WTC11 (cell line): ENCODE measurements around the gene SUPT3H. TPM values are rescaled to one million over a fixed set of nuclear protein-coding genes. Genes with fewer than 3 reads are reported as not detected.

Experiments used
- ATAC-seq: fragments of 200-7000 bp; cut with Tn5 transposase; 2 replicates; pipeline ENCODE4 v1.10.0; 2021; ENCODE audit warnings: mild to moderate bottlenecking, moderate library complexity
- CTCF ChIA-PET: fragments of 300-600 bp; sonication (Branson Sonifier 250); formaldehyde crosslinking; loops from one replicate; lab custom pipeline; 2021; ENCODE audit warnings: antibody characterized with exemption; lab: Charles Lee
- POLR2A ChIA-PET: fragments of 350-600 bp; sonication (Branson Sonifier 250); formaldehyde crosslinking; loops from one replicate; lab custom pipeline; 2021; ENCODE audit warnings: antibody characterized with exemption; lab: Charles Lee
- DNase-seq: peaks from one replicate; pipeline ENCODE4 v3.0.0; 2021; ENCODE audit warnings: low spot score
- H3K27ac Mint-ChIP-seq: 2 replicates; pipeline ENCODE4 v1.8.0; 2021; ENCODE audit warnings: mixed read lengths
- H3K27me3 Mint-ChIP-seq: 2 replicates; pipeline ENCODE4 v1.8.0; 2021; ENCODE audit warnings: low read depth, mild to moderate bottlenecking, moderate library complexity, mixed read lengths
- H3K36me3 Mint-ChIP-seq: 2 replicates; pipeline ENCODE4 v1.8.0; 2021; ENCODE audit warnings: mixed read lengths
- H3K4me1 Mint-ChIP-seq: 2 replicates; pipeline ENCODE4 v1.8.0; 2022; ENCODE audit warnings: mixed read lengths
- H3K4me3 Mint-ChIP-seq: 2 replicates; pipeline ENCODE4 v1.8.0; 2021; ENCODE audit warnings: mild to moderate bottlenecking, moderate library complexity, mixed read lengths
- H3K9me3 Mint-ChIP-seq: 2 replicates; pipeline ENCODE4 v1.8.0; 2021; ENCODE audit warnings: mixed read lengths
- CREB1 ChIP-seq: sonication (generic); formaldehyde crosslinking; IDR thresholded peaks from 2 replicates; pipeline ENCODE4 v1.8.0; 2023; ENCODE audit warnings: mild to moderate bottlenecking, missing genetic modification reagents
- FOXJ3 ChIP-seq: sonication (generic); formaldehyde crosslinking; IDR thresholded peaks from 2 replicates; pipeline ENCODE4 v1.9.0; 2021; ENCODE audit warnings: missing genetic modification reagents, mild to moderate bottlenecking, borderline replicate concordance
- FOXP1 ChIP-seq: sonication (generic); formaldehyde crosslinking; IDR thresholded peaks from 2 replicates; pipeline ENCODE4 v1.8.0; 2022; ENCODE audit warnings: missing genetic modification reagents, mild to moderate bottlenecking, moderate library complexity, borderline replicate concordance
- GABPB1 ChIP-seq: sonication (generic); formaldehyde crosslinking; IDR thresholded peaks from 2 replicates; pipeline ENCODE4 v1.8.1; 2023; ENCODE audit warnings: mild to moderate bottlenecking, missing genetic modification reagents
- KAT7 ChIP-seq: sonication (generic); formaldehyde crosslinking; IDR thresholded peaks from 2 replicates; pipeline ENCODE4 v1.8.1; 2023; ENCODE audit warnings: missing genetic modification reagents, mild to moderate bottlenecking, borderline replicate concordance
- NFE2L1 ChIP-seq: sonication (generic); formaldehyde crosslinking; IDR thresholded peaks from 2 replicates; pipeline ENCODE4 v1.8.1; 2023; ENCODE audit warnings: missing genetic modification reagents
- NR2C2 ChIP-seq: sonication (generic); formaldehyde crosslinking; IDR thresholded peaks from 2 replicates; pipeline ENCODE4 v1.8.0; 2022; ENCODE audit warnings: mild to moderate bottlenecking, missing genetic modification reagents
- PRRX2 ChIP-seq: fragments of 250-450 bp; sonication (Bioruptor Pico); IDR thresholded peaks from 2 replicates; pipeline ENCODE4 v1.8.0; 2021; ENCODE audit warnings: mild to moderate bottlenecking
- SMAD3 ChIP-seq: sonication (generic); formaldehyde crosslinking; IDR thresholded peaks from 2 replicates; pipeline ENCODE4 v1.8.0; 2022; ENCODE audit warnings: missing genetic modification reagents, mild to moderate bottlenecking, borderline replicate concordance
- TEAD4 ChIP-seq: sonication (generic); formaldehyde crosslinking; IDR thresholded peaks from 2 replicates; pipeline ENCODE4 v1.8.0; 2022; ENCODE audit warnings: mild to moderate bottlenecking, missing genetic modification reagents
- ZBTB21 ChIP-seq: sonication (generic); formaldehyde crosslinking; IDR thresholded peaks from 2 replicates; pipeline ENCODE4 v1.8.1; 2023; ENCODE audit warnings: mild to moderate bottlenecking, missing genetic modification reagents, borderline replicate concordance
- ZNF138 ChIP-seq: sonication (generic); formaldehyde crosslinking; conservative IDR thresholded peaks from 2 replicates; pipeline ENCODE4 v1.8.1; 2022; ENCODE audit warnings: mild to moderate bottlenecking, moderate library complexity, missing genetic modification reagents
- ZNF232 ChIP-seq: sonication (generic); formaldehyde crosslinking; IDR thresholded peaks from 2 replicates; pipeline ENCODE4 v1.8.0; 2022; ENCODE audit warnings: mild to moderate bottlenecking, missing genetic modification reagents
- ZNF396 ChIP-seq: fragments of 250-450 bp; sonication (Bioruptor Pico); IDR thresholded peaks from 2 replicates; pipeline ENCODE4 v1.8.0; 2021; ENCODE audit warnings: mild to moderate bottlenecking, moderate library complexity, borderline replicate concordance
- total RNA-seq: library from RNA; stranded (reverse); gene quantifications from 3 replicates; pipeline ENCODE4 v1.2.3, GENCODE V29; 2021
- TF ChIP-seq, protein P1 (sequence below): sonication (generic); formaldehyde crosslinking; conservative IDR thresholded peaks from 2 replicates; pipeline ENCODE4 v1.8.1; 2023; ENCODE audit warnings: mild to moderate bottlenecking, low read depth, missing genetic modification reagents, moderate library complexity
- TF ChIP-seq, protein P2 (sequence below): sonication (generic); formaldehyde crosslinking; IDR thresholded peaks from 2 replicates; pipeline ENCODE4 v1.8.1; 2023; ENCODE audit warnings: mild to moderate bottlenecking, missing genetic modification reagents
- TF ChIP-seq, protein P3 (sequence below): sonication (generic); formaldehyde crosslinking; IDR thresholded peaks from 2 replicates; pipeline ENCODE4 v1.8.0; 2022; ENCODE audit warnings: mild to moderate bottlenecking, missing genetic modification reagents
- TF ChIP-seq, protein P4 (sequence below): sonication (generic); formaldehyde crosslinking; IDR thresholded peaks from 2 replicates; pipeline ENCODE4 v1.8.0; 2022; ENCODE audit warnings: missing genetic modification reagents
- TF ChIP-seq, protein P5 (sequence below): sonication (generic); formaldehyde crosslinking; IDR thresholded peaks from 2 replicates; pipeline ENCODE4 v1.8.1; 2023; ENCODE audit warnings: mild to moderate bottlenecking, moderate library complexity, missing genetic modification reagents
- TF ChIP-seq, protein P6 (sequence below): sonication (generic); formaldehyde crosslinking; IDR thresholded peaks from 2 replicates; pipeline ENCODE4 v1.8.0; 2023; ENCODE audit warnings: missing genetic modification reagents

SUPT3H gene
- total RNA-seq, 1 experiment from 2014 or later: 15.3 TPM

DNA sequence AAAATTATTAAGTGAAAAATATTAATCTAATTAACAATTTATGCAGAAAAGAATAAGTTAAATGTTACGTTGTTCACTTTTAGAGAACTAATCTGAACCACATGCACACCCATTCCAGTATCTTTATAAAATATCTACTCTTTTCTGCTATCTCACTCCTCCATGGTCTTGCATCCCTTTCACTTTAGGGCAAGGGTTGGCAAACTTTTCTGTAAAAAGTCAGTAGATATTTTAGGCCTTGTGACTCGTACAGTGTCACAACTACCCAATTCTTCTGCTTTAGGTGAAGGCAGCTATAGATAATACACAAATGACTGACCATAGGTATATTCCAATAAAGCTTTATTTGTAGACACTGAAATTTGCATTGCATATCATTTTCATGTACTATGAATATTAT lies 39.7 kb upstream of the SUPT3H start (continued):
- TF ChIP-seq, protein P1, sequence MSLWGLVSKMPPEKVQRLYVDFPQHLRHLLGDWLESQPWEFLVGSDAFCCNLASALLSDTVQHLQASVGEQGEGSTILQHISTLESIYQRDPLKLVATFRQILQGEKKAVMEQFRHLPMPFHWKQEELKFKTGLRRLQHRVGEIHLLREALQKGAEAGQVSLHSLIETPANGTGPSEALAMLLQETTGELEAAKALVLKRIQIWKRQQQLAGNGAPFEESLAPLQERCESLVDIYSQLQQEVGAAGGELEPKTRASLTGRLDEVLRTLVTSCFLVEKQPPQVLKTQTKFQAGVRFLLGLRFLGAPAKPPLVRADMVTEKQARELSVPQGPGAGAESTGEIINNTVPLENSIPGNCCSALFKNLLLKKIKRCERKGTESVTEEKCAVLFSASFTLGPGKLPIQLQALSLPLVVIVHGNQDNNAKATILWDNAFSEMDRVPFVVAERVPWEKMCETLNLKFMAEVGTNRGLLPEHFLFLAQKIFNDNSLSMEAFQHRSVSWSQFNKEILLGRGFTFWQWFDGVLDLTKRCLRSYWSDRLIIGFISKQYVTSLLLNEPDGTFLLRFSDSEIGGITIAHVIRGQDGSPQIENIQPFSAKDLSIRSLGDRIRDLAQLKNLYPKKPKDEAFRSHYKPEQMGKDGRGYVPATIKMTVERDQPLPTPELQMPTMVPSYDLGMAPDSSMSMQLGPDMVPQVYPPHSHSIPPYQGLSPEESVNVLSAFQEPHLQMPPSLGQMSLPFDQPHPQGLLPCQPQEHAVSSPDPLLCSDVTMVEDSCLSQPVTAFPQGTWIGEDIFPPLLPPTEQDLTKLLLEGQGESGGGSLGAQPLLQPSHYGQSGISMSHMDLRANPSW (CRISPR knock-in tag): no peak
- no peak for TF ChIP-seq ZNF138 (CRISPR knock-in tag)
- TF ChIP-seq ZBTB21 (CRISPR knock-in tag): no peak
- no peak for TF ChIP-seq FOXP1 (CRISPR knock-in tag)
- no peak for TF ChIP-seq NR2C2 (CRISPR knock-in tag)
- TF ChIP-seq KAT7 (CRISPR knock-in tag): no peak

DNA sequence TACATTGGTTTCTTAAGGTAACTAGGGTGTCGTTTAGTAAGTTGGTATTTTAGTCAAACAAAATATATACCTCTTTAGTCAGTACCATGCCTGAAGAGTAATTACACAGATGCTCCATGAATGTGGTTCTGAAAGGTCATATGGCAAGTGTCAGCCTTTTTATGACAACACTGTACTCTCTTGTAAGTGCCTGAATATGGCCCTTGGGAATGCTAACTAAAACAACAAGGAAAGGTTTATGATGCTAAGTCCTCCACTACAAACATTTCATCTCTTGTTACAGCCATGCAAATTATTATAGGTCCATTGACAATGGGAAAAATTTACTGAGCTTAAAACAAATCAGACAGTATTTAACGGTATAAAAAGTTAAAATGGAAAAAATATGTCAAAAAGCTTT lies 39.0 kb upstream of the SUPT3H start:
- CTCF ChIA-PET: no interaction called here
- Mint-ChIP-seq H3K9me3 (no peaks in the 10 kb centered on the region), H3K4me3 (no peak overlapping the region), H3K4me1 (peaks cover 30% of the 10 kb centered on the region), H3K27ac (no peak overlapping the region), H3K36me3 (no peaks in the 10 kb centered on the region), H3K27me3 (peaks cover 61% of the 10 kb centered on the region)
- DNase-seq (no peak), ATAC-seq (no peak)
- POLR2A ChIA-PET: no interaction called here
- TF ChIP-seq ZNF396 (CRISPR knock-in tag) (no peak), FOXJ3 (no peak)
- TF ChIP-seq, protein P2, sequence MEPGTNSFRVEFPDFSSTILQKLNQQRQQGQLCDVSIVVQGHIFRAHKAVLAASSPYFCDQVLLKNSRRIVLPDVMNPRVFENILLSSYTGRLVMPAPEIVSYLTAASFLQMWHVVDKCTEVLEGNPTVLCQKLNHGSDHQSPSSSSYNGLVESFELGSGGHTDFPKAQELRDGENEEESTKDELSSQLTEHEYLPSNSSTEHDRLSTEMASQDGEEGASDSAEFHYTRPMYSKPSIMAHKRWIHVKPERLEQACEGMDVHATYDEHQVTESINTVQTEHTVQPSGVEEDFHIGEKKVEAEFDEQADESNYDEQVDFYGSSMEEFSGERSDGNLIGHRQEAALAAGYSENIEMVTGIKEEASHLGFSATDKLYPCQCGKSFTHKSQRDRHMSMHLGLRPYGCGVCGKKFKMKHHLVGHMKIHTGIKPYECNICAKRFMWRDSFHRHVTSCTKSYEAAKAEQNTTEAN (CRISPR knock-in tag): no peak
- TF ChIP-seq, protein P3, sequence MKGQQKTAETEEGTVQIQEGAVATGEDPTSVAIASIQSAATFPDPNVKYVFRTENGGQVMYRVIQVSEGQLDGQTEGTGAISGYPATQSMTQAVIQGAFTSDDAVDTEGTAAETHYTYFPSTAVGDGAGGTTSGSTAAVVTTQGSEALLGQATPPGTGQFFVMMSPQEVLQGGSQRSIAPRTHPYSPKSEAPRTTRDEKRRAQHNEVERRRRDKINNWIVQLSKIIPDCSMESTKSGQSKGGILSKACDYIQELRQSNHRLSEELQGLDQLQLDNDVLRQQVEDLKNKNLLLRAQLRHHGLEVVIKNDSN (CRISPR knock-in tag): no peak

DNA sequence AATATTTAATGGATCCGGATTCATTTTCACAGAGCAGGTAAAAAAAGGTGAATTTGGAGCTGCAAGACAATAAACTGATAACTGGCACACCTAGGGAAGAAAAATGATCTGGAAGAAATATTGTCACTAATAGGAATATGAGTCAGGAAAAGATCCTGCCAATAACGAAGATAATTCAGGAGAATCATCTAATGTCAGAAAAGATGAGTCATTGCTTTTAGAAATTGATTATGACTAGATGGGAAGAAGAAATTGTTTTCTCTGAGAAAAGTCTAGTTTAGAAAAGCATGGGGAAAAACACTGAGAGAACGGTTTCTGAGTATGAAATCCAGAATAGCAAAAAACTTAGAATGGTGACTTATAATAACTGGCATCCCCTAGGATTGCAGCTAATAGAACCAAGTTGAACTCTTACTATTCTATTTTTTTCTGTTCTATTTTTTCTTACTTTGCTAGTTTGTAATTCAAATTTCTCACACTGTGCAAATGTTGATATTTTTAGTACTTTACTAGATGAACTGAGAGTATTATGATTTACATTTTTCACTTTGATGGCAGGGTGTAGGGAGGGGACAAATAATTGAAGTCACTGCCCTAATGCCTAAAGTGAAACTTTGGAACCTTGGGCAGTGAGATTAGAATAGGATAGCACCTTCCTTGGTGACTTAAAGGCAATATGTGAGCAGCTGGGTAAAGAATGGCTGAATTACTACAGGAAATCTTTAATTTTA lies 38.2 kb upstream of the SUPT3H start:
- Mint-ChIP-seq H3K4me3 (no peak overlapping the region), H3K4me1 (peaks cover 23% of the 10 kb centered on the region), H3K27me3 (peaks cover 54% of the 10 kb centered on the region), H3K27ac (no peak overlapping the region), H3K9me3 (no peaks in the 10 kb centered on the region), H3K36me3 (no peaks in the 10 kb centered on the region)
- ATAC-seq (no peak), DNase-seq (no peak)
- POLR2A ChIA-PET: no interaction called here
- CTCF ChIA-PET: no interaction called here
- TF ChIP-seq, protein P1 (CRISPR knock-in tag): no peak
- TF ChIP-seq SMAD3 (CRISPR knock-in tag): no peak
- TF ChIP-seq, protein P4, sequence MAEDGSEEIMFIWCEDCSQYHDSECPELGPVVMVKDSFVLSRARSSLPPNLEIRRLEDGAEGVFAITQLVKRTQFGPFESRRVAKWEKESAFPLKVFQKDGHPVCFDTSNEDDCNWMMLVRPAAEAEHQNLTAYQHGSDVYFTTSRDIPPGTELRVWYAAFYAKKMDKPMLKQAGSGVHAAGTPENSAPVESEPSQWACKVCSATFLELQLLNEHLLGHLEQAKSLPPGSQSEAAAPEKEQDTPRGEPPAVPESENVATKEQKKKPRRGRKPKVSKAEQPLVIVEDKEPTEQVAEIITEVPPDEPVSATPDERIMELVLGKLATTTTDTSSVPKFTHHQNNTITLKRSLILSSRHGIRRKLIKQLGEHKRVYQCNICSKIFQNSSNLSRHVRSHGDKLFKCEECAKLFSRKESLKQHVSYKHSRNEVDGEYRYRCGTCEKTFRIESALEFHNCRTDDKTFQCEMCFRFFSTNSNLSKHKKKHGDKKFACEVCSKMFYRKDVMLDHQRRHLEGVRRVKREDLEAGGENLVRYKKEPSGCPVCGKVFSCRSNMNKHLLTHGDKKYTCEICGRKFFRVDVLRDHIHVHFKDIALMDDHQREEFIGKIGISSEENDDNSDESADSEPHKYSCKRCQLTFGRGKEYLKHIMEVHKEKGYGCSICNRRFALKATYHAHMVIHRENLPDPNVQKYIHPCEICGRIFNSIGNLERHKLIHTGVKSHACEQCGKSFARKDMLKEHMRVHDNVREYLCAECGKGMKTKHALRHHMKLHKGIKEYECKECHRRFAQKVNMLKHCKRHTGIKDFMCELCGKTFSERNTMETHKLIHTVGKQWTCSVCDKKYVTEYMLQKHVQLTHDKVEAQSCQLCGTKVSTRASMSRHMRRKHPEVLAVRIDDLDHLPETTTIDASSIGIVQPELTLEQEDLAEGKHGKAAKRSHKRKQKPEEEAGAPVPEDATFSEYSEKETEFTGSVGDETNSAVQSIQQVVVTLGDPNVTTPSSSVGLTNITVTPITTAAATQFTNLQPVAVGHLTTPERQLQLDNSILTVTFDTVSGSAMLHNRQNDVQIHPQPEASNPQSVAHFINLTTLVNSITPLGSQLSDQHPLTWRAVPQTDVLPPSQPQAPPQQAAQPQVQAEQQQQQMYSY: no peak
- TF ChIP-seq PRRX2 (CRISPR knock-in tag): no peak
- TF ChIP-seq TEAD4: no peak
- no peak for TF ChIP-seq NFE2L1 (CRISPR knock-in tag)
- no peak for TF ChIP-seq CREB1 (CRISPR knock-in tag)
- TF ChIP-seq, protein P5, sequence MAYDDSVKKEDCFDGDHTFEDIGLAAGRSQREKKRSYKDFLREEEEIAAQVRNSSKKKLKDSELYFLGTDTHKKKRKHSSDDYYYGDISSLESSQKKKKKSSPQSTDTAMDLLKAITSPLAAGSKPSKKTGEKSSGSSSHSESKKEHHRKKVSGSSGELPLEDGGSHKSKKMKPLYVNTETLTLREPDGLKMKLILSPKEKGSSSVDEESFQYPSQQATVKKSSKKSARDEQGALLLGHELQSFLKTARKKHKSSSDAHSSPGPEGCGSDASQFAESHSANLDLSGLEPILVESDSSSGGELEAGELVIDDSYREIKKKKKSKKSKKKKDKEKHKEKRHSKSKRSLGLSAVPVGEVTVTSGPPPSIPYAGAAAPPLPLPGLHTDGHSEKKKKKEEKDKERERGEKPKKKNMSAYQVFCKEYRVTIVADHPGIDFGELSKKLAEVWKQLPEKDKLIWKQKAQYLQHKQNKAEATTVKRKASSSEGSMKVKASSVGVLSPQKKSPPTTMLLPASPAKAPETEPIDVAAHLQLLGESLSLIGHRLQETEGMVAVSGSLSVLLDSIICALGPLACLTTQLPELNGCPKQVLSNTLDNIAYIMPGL: no peak
- no peak for TF ChIP-seq GABPB1
- TF ChIP-seq, protein P6, sequence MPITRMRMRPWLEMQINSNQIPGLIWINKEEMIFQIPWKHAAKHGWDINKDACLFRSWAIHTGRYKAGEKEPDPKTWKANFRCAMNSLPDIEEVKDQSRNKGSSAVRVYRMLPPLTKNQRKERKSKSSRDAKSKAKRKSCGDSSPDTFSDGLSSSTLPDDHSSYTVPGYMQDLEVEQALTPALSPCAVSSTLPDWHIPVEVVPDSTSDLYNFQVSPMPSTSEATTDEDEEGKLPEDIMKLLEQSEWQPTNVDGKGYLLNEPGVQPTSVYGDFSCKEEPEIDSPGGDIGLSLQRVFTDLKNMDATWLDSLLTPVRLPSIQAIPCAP: no peak
- TF ChIP-seq ZNF232 (CRISPR knock-in tag): no peak
